A673 (cell line): ENCODE measurements around the gene CNTN5.

ENCODE experiments used
- CTCF ChIP-seq: fragments of 300-800, 200-600 bp; sonication (generic); conservative IDR thresholded peaks from 2 replicates; pipeline ENCODE4 v1.5.1; 2017; ENCODE audit warnings: low read depth, mild to moderate bottlenecking, antibody characterized with exemption, low read length, moderate library complexity, mixed read lengths
- EZH2 ChIP-seq: fragments of 200-600 bp; sonication (generic); IDR thresholded peaks from 2 replicates; pipeline ENCODE4 v1.6.1; 2017; ENCODE audit warnings: borderline replicate concordance, low read depth, mild to moderate bottlenecking, mixed read lengths, antibody characterized with exemption, low read length; ENCODE audit not compliant: poor library complexity, severe bottlenecking

- TF ChIP-seq EZH2 (no peak), CTCF (no peak)
Measured at GRCh38 chr11:100141201-100141600, 1120.5 kb downstream of the CNTN5 start.
